ENCODE results near the gene GPR137B. TPM values are rescaled to one million over a fixed set of nuclear protein-coding genes. Genes with fewer than 3 reads are reported as not detected.

The GPR137B gene
- total and polyA plus RNA-seq, 2 experiments from 2014 or later: 13.0 to 15.5 TPM

DNA sequence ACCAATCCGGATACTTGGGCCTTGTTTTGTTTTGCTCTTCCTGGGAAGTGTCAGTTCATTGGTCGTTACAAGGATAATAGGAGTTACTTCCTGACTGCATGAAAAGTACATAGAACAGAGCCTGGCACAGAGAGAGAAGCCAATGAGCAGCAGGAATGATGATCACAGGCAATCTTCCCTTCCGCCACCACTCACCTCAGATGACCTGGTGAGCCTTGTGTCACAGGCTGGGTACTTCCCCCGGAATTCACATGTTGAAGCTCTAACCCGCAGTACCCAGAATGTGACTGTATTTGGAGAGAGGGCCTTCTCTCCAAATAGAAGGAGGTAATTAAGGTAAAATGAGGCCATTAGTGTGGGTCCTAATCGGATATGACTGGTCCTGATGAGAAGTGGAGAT is 18.8 kb upstream of the GPR137B start:
- Histone ChIP-seq H3K4me1 (ENCODE audit: insufficient read depth) (no peaks in the 10 kb centered on the region), H3K27ac (no peak overlapping the region), H3K4me3 (no peak overlapping the region), H3K9me3 (ENCODE audit: low read depth) (no peaks in the 10 kb centered on the region), H4K20me1 (ENCODE audit: insufficient read depth, poor library complexity, severe bottlenecking) (no peaks in the 10 kb centered on the region), H2AFZ (no peak overlapping the region), H3K27me3 (no peaks in the 10 kb centered on the region), H3K79me2 (no peaks in the 10 kb centered on the region), H3K9me2 (replicated peaks; ENCODE audit: insufficient read depth) (no peaks in the 10 kb centered on the region), H3K36me3 (replicated peaks; ENCODE audit: insufficient read depth, low read depth) (no peaks in the 10 kb centered on the region), H3K4me2 (no peak overlapping the region)
- WGBS (ENCODE audit: low lambda C conversion rate, missing lambda C conversion rate): 85% methylated on average over 6 of the region's 6 CpGs
- TF ChIP-seq EZH2 (IDR thresholded peaks at IDR 0.05; ENCODE audit: borderline replicate concordance): no peak
- TF ChIP-seq EZH2phosphoT487 (IDR thresholded peaks at IDR 0.05; ENCODE audit: low read depth, severe bottlenecking, unreplicated experiment): no peak
- DNase-seq (ENCODE audit: low spot score): no peak

DNA sequence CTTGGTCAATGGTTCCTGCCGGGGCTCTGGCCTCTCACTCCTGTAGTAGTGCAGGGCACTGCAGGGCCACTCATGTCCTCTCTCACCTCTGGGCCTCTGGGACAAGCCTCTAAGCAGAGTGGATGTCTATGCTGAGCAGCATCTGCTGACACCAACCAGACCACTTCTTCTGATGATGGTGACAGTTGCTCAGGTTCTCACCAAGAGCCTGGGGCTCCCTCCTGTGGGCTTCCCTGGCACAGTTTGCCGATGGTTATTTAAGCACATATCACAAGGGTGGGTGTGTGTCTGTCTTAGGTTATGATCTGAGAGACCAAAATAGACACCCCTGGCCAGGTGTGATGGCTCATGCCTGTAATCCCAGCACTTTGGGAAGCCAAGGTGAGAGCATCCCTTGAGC is 17.4 kb upstream of the GPR137B start:
- H3K9me2 ChIP-seq (replicated peaks; ENCODE audit: insufficient read depth): no peaks in the 10 kb centered on the region
- H3K79me2 ChIP-seq: no peaks in the 10 kb centered on the region
- TF ChIP-seq EZH2phosphoT487 (IDR thresholded peaks at IDR 0.05; ENCODE audit: low read depth, severe bottlenecking, unreplicated experiment) (no peak), EZH2 (IDR thresholded peaks at IDR 0.05; ENCODE audit: borderline replicate concordance) (no peak)
- TF ChIP-seq, protein P1, sequence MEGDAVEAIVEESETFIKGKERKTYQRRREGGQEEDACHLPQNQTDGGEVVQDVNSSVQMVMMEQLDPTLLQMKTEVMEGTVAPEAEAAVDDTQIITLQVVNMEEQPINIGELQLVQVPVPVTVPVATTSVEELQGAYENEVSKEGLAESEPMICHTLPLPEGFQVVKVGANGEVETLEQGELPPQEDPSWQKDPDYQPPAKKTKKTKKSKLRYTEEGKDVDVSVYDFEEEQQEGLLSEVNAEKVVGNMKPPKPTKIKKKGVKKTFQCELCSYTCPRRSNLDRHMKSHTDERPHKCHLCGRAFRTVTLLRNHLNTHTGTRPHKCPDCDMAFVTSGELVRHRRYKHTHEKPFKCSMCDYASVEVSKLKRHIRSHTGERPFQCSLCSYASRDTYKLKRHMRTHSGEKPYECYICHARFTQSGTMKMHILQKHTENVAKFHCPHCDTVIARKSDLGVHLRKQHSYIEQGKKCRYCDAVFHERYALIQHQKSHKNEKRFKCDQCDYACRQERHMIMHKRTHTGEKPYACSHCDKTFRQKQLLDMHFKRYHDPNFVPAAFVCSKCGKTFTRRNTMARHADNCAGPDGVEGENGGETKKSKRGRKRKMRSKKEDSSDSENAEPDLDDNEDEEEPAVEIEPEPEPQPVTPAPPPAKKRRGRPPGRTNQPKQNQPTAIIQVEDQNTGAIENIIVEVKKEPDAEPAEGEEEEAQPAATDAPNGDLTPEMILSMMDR (IDR thresholded peaks at IDR 0.05; ENCODE audit: poor library complexity): no peak
- H4K20me1 ChIP-seq (ENCODE audit: insufficient read depth, poor library complexity, severe bottlenecking): no peaks in the 10 kb centered on the region
- WGBS (ENCODE audit: low lambda C conversion rate, missing lambda C conversion rate): 81% methylated on average over 2 of the region's 2 CpGs
- peaks cover 7% of the 10 kb centered on the region for H3K4me1 ChIP-seq (ENCODE audit: insufficient read depth)
- H3K27ac ChIP-seq: no peak overlapping the region
- no peak overlapping the region for H3K4me2 ChIP-seq
- no peak overlapping the region for H3K4me3 ChIP-seq
- no peaks in the 10 kb centered on the region for H3K9me3 ChIP-seq (ENCODE audit: low read depth)
- H2AFZ ChIP-seq: no peak overlapping the region
- no peaks in the 10 kb centered on the region for H3K36me3 ChIP-seq (replicated peaks; ENCODE audit: insufficient read depth, low read depth)
- DNase-seq (ENCODE audit: low spot score): no peak
- H3K27me3 ChIP-seq: no peaks in the 10 kb centered on the region

DNA sequence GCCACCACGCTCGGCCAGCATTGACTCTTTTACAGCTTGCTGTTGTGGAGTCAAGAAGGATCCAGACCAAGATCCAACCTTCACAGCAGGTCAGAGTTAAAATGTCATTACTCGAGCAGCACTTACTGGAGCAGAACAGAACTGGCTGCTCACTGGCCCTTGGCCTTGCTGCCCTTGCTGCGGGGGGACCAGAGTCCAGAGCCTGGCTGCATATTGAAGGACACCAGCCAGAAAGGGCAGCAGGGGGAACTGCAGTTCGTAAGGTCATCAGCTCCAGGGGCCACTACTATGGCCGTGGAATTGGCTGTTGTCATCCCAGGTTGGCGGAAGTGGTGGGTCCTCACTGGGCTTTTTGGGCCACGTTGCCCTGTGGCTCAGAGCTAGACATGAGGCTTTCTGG is 15.3 kb upstream of the GPR137B start:
- Histone ChIP-seq H3K4me1 (ENCODE audit: insufficient read depth) (peaks cover 7% of the 10 kb centered on the region), H3K36me3 (replicated peaks; ENCODE audit: insufficient read depth, low read depth) (no peaks in the 10 kb centered on the region), H3K9me2 (replicated peaks; ENCODE audit: insufficient read depth) (no peaks in the 10 kb centered on the region), H3K9me3 (ENCODE audit: low read depth) (no peaks in the 10 kb centered on the region), H2AFZ (no peak overlapping the region), H3K27ac (no peak overlapping the region), H3K27me3 (no peaks in the 10 kb centered on the region), H4K20me1 (ENCODE audit: insufficient read depth, poor library complexity, severe bottlenecking) (no peaks in the 10 kb centered on the region), H3K79me2 (no peaks in the 10 kb centered on the region), H3K4me2 (no peak overlapping the region), H3K4me3 (no peak overlapping the region)
- TF ChIP-seq EZH2phosphoT487 (IDR thresholded peaks at IDR 0.05; ENCODE audit: low read depth, severe bottlenecking, unreplicated experiment) (no peak), EZH2 (IDR thresholded peaks at IDR 0.05; ENCODE audit: borderline replicate concordance) (no peak)
- TF ChIP-seq, protein P1 (IDR thresholded peaks at IDR 0.05; ENCODE audit: poor library complexity): no peak
- WGBS (ENCODE audit: low lambda C conversion rate, missing lambda C conversion rate): 86% methylated on average over 8 of the region's 8 CpGs
- DNase-seq (ENCODE audit: low spot score): no peak

DNA sequence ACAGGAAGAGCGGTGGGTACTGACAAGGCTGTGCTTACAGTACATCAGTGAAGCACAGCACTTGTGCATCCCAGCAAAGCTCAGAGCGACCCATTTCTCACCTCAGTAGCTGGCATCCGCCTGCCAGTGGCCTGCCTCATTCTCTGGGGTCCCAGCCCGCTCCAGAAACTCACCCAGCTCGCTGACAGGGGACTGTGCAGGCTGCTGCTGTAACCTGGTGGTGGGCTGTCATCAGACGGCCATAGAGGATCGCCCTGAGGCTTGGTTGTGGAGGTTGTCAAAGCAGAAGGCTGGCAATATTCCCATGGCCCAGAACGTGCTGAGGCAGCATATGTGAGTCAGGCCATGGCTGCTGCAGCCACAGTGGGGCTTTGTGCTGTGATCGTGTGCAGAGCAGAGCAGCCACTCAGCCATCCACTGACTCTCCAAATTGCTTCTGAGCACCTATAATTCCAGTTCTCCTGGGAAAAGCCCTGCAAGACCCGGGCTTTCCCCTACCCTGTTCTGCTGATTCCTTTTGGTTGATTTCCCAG is 13.6 kb upstream of the GPR137B start:
- H4K20me1 ChIP-seq (ENCODE audit: insufficient read depth, poor library complexity, severe bottlenecking): no peaks in the 10 kb centered on the region
- H3K9me3 ChIP-seq (ENCODE audit: low read depth): no peaks in the 10 kb centered on the region
- H3K4me3 ChIP-seq: no peak overlapping the region
- no peak overlapping the region for H3K4me2 ChIP-seq
- WGBS (ENCODE audit: low lambda C conversion rate, missing lambda C conversion rate): 78% methylated on average over 10 of the region's 10 CpGs
- H3K27ac ChIP-seq: no peak overlapping the region
- no peak overlapping the region for H2AFZ ChIP-seq
- TF ChIP-seq EZH2 (IDR thresholded peaks at IDR 0.05; ENCODE audit: borderline replicate concordance): no peak
- TF ChIP-seq EZH2phosphoT487 (IDR thresholded peaks at IDR 0.05; ENCODE audit: low read depth, severe bottlenecking, unreplicated experiment): no peak
- TF ChIP-seq, protein P1 (IDR thresholded peaks at IDR 0.05; ENCODE audit: poor library complexity): no peak
- H3K36me3 ChIP-seq (replicated peaks; ENCODE audit: insufficient read depth, low read depth): no peaks in the 10 kb centered on the region
- H3K79me2 ChIP-seq: no peaks in the 10 kb centered on the region
- peaks cover 7% of the 10 kb centered on the region for H3K4me1 ChIP-seq (ENCODE audit: insufficient read depth)
- no peak for DNase-seq (ENCODE audit: low spot score)
- H3K27me3 ChIP-seq: no peaks in the 10 kb centered on the region
- no peaks in the 10 kb centered on the region for H3K9me2 ChIP-seq (replicated peaks; ENCODE audit: insufficient read depth)

Measured in hepatocyte (in vitro differentiated cells).